Mucosa of stomach (tissue), 1 donor: ENCODE data around the gene POLDIP3.
"Not testable (repeated sequence)": the region's sequence is repeated elsewhere in the genome, so short reads cannot be mapped to it uniquely, and the experiment has no call there.

ENCODE experiments used
- H3K27me3 ChIP-seq: one replicate; pipeline ENCODE4 v1.7.0; 2013; ENCODE audit warnings: mild to moderate bottlenecking, low read length; ENCODE audit not compliant: control insufficient read depth, insufficient read depth
- H3K36me3 ChIP-seq: one replicate; pipeline ENCODE4 v1.7.0; 2013; ENCODE audit warnings: low read length; ENCODE audit not compliant: control insufficient read depth, insufficient read depth
- H3K4me1 ChIP-seq: one replicate; pipeline ENCODE4 v1.7.0; 2013; ENCODE audit warnings: mild to moderate bottlenecking, low read length; ENCODE audit not compliant: control insufficient read depth, insufficient read depth
- H3K4me3 ChIP-seq: one replicate; pipeline ENCODE4 v1.7.0; 2013; ENCODE audit warnings: low read length
- H3K9ac ChIP-seq: one replicate; pipeline ENCODE4 v1.7.0; 2013; ENCODE audit warnings: mild to moderate bottlenecking, low read length, moderate library complexity
- H3K9me3 ChIP-seq: one replicate; pipeline ENCODE4 v1.7.0; 2013; ENCODE audit warnings: mild to moderate bottlenecking, low read length, moderate library complexity; ENCODE audit not compliant: control insufficient read depth
- donor health status: Pancreatic carcinoma.

Gene POLDIP3

GRCh38 chr22:42571068-42571467, 43.6 kb downstream of the POLDIP3 start:
- not testable (repeated sequence) for H3K36me3 ChIP-seq, H3K9me3 ChIP-seq, H3K9ac ChIP-seq, H3K4me3 ChIP-seq, H3K4me1 ChIP-seq, H3K27me3 ChIP-seq

GRCh38 chr22:42570580-42570979, 44.1 kb downstream of the POLDIP3 start:
- not testable (repeated sequence) for H3K36me3 ChIP-seq, H3K4me3 ChIP-seq, H3K9me3 ChIP-seq, H3K27me3 ChIP-seq, H3K4me1 ChIP-seq, H3K9ac ChIP-seq

- H3K9ac ChIP-seq, H3K36me3 ChIP-seq, H3K9me3 ChIP-seq, H3K4me3 ChIP-seq, H3K27me3 ChIP-seq, H3K4me1 ChIP-seq: not testable (repeated sequence)
Observed at GRCh38 chr22:42567950-42568349, 46.7 kb downstream of the POLDIP3 start.

GRCh38 chr22:42565956-42566355, 48.7 kb downstream of the POLDIP3 start:
- Histone ChIP-seq H3K27me3 (no peaks in the 10 kb centered on the region), H3K9me3 (no peaks in the 10 kb centered on the region), H3K4me3 (no peak overlapping the region), H3K4me1 (no peaks in the 10 kb centered on the region), H3K36me3 (no peaks in the 10 kb centered on the region), H3K9ac (no peak overlapping the region)

GRCh38 chr22:42564699-42565098, 50.0 kb downstream of the POLDIP3 start:
- H3K4me1 ChIP-seq, result no peaks in the 10 kb centered on the region
- no peaks in the 10 kb centered on the region for H3K9me3 ChIP-seq
- H3K27me3 ChIP-seq, result no peaks in the 10 kb centered on the region
- no peak overlapping the region for H3K9ac ChIP-seq
- no peak overlapping the region for H3K4me3 ChIP-seq
- no peaks in the 10 kb centered on the region for H3K36me3 ChIP-seq

GRCh38 chr22:42563943-42564342, 50.7 kb downstream of the POLDIP3 start:
- H3K27me3 ChIP-seq, H3K9me3 ChIP-seq, H3K4me1 ChIP-seq, H3K4me3 ChIP-seq, H3K9ac ChIP-seq, H3K36me3 ChIP-seq: not testable (repeated sequence)

- no peaks in the 10 kb centered on the region for H3K4me1 ChIP-seq
- H3K9ac ChIP-seq, result no peak overlapping the region
- no peaks in the 10 kb centered on the region for H3K36me3 ChIP-seq
- no peak overlapping the region for H3K4me3 ChIP-seq
- H3K27me3 ChIP-seq, result no peaks in the 10 kb centered on the region
- no peaks in the 10 kb centered on the region for H3K9me3 ChIP-seq
Observed at GRCh38 chr22:42562684-42563083, 52.0 kb downstream of the POLDIP3 start.

- Histone ChIP-seq H3K4me3 (no peak overlapping the region), H3K9ac (no peak overlapping the region)
Observed at GRCh38 chr22:42562279-42562678, 52.4 kb downstream of the POLDIP3 start.

GRCh38 chr22:42561856-42562255, 52.8 kb downstream of the POLDIP3 start:
- Histone ChIP-seq H3K9me3 (no peaks in the 10 kb centered on the region), H3K4me1 (no peaks in the 10 kb centered on the region), H3K9ac (no peak overlapping the region), H3K4me3 (no peak overlapping the region), H3K36me3 (no peaks in the 10 kb centered on the region), H3K27me3 (no peaks in the 10 kb centered on the region)

More at GRCh38 chr22:42562279-42562678, 52.4 kb downstream of the POLDIP3 start:
- H3K9me3 ChIP-seq, result no peaks in the 10 kb centered on the region
- no peaks in the 10 kb centered on the region for H3K27me3 ChIP-seq
- H3K4me1 ChIP-seq, result no peaks in the 10 kb centered on the region
- H3K36me3 ChIP-seq, result no peaks in the 10 kb centered on the region

GRCh38 chr22:42560781-42561180, 53.9 kb downstream of the POLDIP3 start:
- Histone ChIP-seq H3K9me3 (no peaks in the 10 kb centered on the region), H3K36me3 (no peaks in the 10 kb centered on the region), H3K9ac (no peak overlapping the region), H3K27me3 (no peaks in the 10 kb centered on the region), H3K4me3 (no peak overlapping the region), H3K4me1 (no peaks in the 10 kb centered on the region)

GRCh38 chr22:42560381-42560780, 54.3 kb downstream of the POLDIP3 start:
- Histone ChIP-seq H3K27me3 (no peaks in the 10 kb centered on the region), H3K36me3 (no peaks in the 10 kb centered on the region), H3K4me3 (no peak overlapping the region), H3K9ac (no peak overlapping the region), H3K9me3 (no peaks in the 10 kb centered on the region), H3K4me1 (no peaks in the 10 kb centered on the region)

GRCh38 chr22:42553475-42554361, 61.0 kb downstream of the POLDIP3 start, which contains the start of gene SERHL2:
TSS of gene SERHL2 (plus strand) at chr22:42553956. CDS start at chr22:42554021, 65 bp downstream.
- Histone ChIP-seq H3K27me3 (no peaks in the 10 kb centered on the region), H3K4me3 (peak within 1 kb of the TSS; percentile 25), H3K36me3 (no peaks in the 10 kb centered on the region), H3K4me1 (peaks cover 10% of the 10 kb centered on the region), H3K9me3 (no peaks in the 10 kb centered on the region), H3K9ac (peak within 1 kb of the TSS; percentile 61)
